H1 (cell line): Measurements from ENCODE around the gene PLEKHG2. TPM values are rescaled to one million over a fixed set of nuclear protein-coding genes. Genes with fewer than 3 reads are reported as not detected.

Experiments
- CTCF ChIA-PET: fragments of 300-600 bp; sonication (Branson Sonifier 250); formaldehyde crosslinking; loops from one replicate; lab custom pipeline; 2021; ENCODE audit not compliant: partially characterized antibody; lab: Charles Lee
- POLR2A ChIA-PET: fragments of 300-600 bp; sonication (Branson Sonifier 250); formaldehyde crosslinking; loops from one replicate; lab custom pipeline; 2021; ENCODE audit warnings: inconsistent platforms; ENCODE audit not compliant: partially characterized antibody; lab: Charles Lee
- DNase-seq, 2 experiments: peaks; one replicate each; pipeline versions ENCODE4 v3.0.0 to v3.0.0-alpha.2; 2010 to 2022; ENCODE audit warnings: low spot score in 2 of 2, low read depth in 1 of 2, mixed read lengths in 1 of 2
- FAIRE-seq: peaks from 2 replicates; lab custom pipeline; 2011; peaks lifted over from hg19 to GRCh38; lab: Jason Lieb, UNC
- H2AFZ ChIP-seq: 2 replicates; pipeline ENCODE4 v1.8.1; 2012; ENCODE audit warnings: low read length, inconsistent platforms
- H2AK5ac ChIP-seq: 2 replicates; pipeline ENCODE4 v1.6.1; 2013; ENCODE audit warnings: low read depth, low read length
- H2BK120ac ChIP-seq: replicated peaks from 2 replicates; pipeline ENCODE3; 2013; ENCODE audit warnings: low read depth, low read length, inconsistent platforms
- H2BK12ac ChIP-seq: 2 replicates; pipeline ENCODE4 v1.6.1; 2013; ENCODE audit warnings: low read depth, low read length
- H2BK15ac ChIP-seq: 2 replicates; pipeline ENCODE4 v1.6.1; 2013; ENCODE audit warnings: low read length
- H2BK20ac ChIP-seq: 2 replicates; pipeline ENCODE4 v1.6.1; 2013; ENCODE audit warnings: low read length
- H2BK5ac ChIP-seq: 2 replicates; pipeline ENCODE4 v1.6.1; 2013; ENCODE audit warnings: low read depth, low read length
- H3K14ac ChIP-seq: 2 replicates; pipeline ENCODE4 v1.6.1; 2013; ENCODE audit warnings: inconsistent platforms; ENCODE audit not compliant: insufficient read length
- H3K18ac ChIP-seq: 2 replicates; pipeline ENCODE4 v1.6.1; 2013; ENCODE audit warnings: low read length; ENCODE audit errors: extremely low read depth
- H3K23ac ChIP-seq: 2 replicates; pipeline ENCODE4 v1.6.1; 2013; ENCODE audit warnings: inconsistent platforms; ENCODE audit not compliant: insufficient read length
- H3K23me2 ChIP-seq: 2 replicates; pipeline ENCODE4 v1.6.1; 2013; ENCODE audit warnings: low read depth, low read length
- H3K27ac ChIP-seq: 2 replicates; pipeline ENCODE4 v1.6.1; 2011; ENCODE audit warnings: low read depth, low read length, inconsistent platforms
- H3K27me3 ChIP-seq, 4 experiments: replicated peaks in 1 of 4; 1 replicate in 1 of 4; 2 replicates in 3 of 4; pipeline versions ENCODE4 v1.6.1 to v1.8.1; 2011 to 2013; ENCODE audit warnings: low read length in 3 of 4, mild to moderate bottlenecking in 3 of 4, inconsistent platforms in 2 of 4, mixed read lengths in 2 of 4, moderate library complexity in 1 of 4; ENCODE audit not compliant: control insufficient read depth in 3 of 4, insufficient read depth in 3 of 4; ENCODE audit errors: extremely low read depth in 1 of 4
- H3K36me3 ChIP-seq, 4 experiments: 2 replicates each; pipeline versions ENCODE4 v1.6.1 to v1.8.1; 2011 to 2013; ENCODE audit warnings: mild to moderate bottlenecking in 4 of 4, low read length in 3 of 4, moderate library complexity in 2 of 4, control low read depth in 1 of 4, inconsistent platforms in 1 of 4; ENCODE audit not compliant: insufficient read depth in 4 of 4, control insufficient read depth in 2 of 4
- H3K4ac ChIP-seq: replicated peaks from 2 replicates; pipeline ENCODE3; 2013; ENCODE audit warnings: low read length, low read depth, mixed read lengths, inconsistent platforms; ENCODE audit not compliant: insufficient read length
- H3K4me1 ChIP-seq, 4 experiments: replicated peaks in 1 of 4; 1 replicate in 1 of 4; 2 replicates in 3 of 4; pipeline versions ENCODE4 v1.6.1 to v1.8.1; 2011 to 2013; ENCODE audit warnings: low read length in 3 of 4, inconsistent platforms in 2 of 4, mixed read lengths in 1 of 4; ENCODE audit not compliant: insufficient read depth in 4 of 4, control insufficient read depth in 3 of 4
- H3K4me2 ChIP-seq, 2 experiments: 2 replicates each; pipeline versions ENCODE4 v1.6.1 to v1.8.1; 2011 to 2013; ENCODE audit warnings: low read depth in 2 of 2, low read length in 2 of 2, control low read depth in 1 of 2, inconsistent platforms in 1 of 2, mild to moderate bottlenecking in 1 of 2; ENCODE audit not compliant: insufficient read depth in 1 of 2
- H3K4me3 ChIP-seq, 4 experiments: fragments of 200-600, 300-600 bp in 1 of 4; sonication (generic), shearing (Covaris generic), sonication (Bioruptor Twin) in 1 of 4; 2 replicates each; pipeline versions ENCODE4 v1.5.1 to v1.8.1; 2011 to 2016; ENCODE audit warnings: low read length in 4 of 4, low read depth in 3 of 4, control low read depth in 2 of 4, inconsistent platforms in 2 of 4, mild to moderate bottlenecking in 2 of 4, mixed read lengths in 1 of 4, moderate library complexity in 1 of 4; ENCODE audit not compliant: insufficient read depth in 2 of 4; ENCODE audit errors: extremely low read depth in 1 of 4
- H3K56ac ChIP-seq: replicated peaks from 2 replicates; pipeline ENCODE3; 2013; ENCODE audit warnings: low read depth, mild to moderate bottlenecking, mixed read lengths, low read length, inconsistent platforms; ENCODE audit not compliant: insufficient read length
- H3K79me1 ChIP-seq: 2 replicates; pipeline ENCODE4 v1.6.1; 2013; ENCODE audit warnings: low read depth, low read length, control low read depth
- H3K79me2 ChIP-seq, 2 experiments: 2 replicates each; pipeline versions ENCODE4 v1.6.1 to v1.8.1; 2012 to 2013; ENCODE audit warnings: low read length in 2 of 2, mild to moderate bottlenecking in 2 of 2, inconsistent platforms in 1 of 2; ENCODE audit not compliant: insufficient read depth in 2 of 2, control insufficient read depth in 1 of 2
- H3K9ac ChIP-seq, 4 experiments: replicated peaks in 1 of 4; 1 replicate in 1 of 4; 2 replicates in 3 of 4; pipeline versions ENCODE4 v1.6.1 to v1.8.1; 2011 to 2013; ENCODE audit warnings: low read depth in 3 of 4, low read length in 3 of 4, control low read depth in 2 of 4, mild to moderate bottlenecking in 2 of 4, moderate library complexity in 2 of 4, inconsistent platforms in 1 of 4; ENCODE audit errors: extremely low read depth in 1 of 4
- H3K9me3 ChIP-seq, 2 experiments: 2 replicates each; pipeline versions ENCODE4 v1.6.1 to v1.8.1; 2012 to 2013; ENCODE audit warnings: mild to moderate bottlenecking in 2 of 2, moderate library complexity in 2 of 2, control low read depth in 1 of 2, inconsistent platforms in 1 of 2, low read depth in 1 of 2, low read length in 1 of 2, mixed read lengths in 1 of 2; ENCODE audit not compliant: insufficient read depth in 2 of 2
- H4K20me1 ChIP-seq, 2 experiments: replicated peaks in 1 of 2; 2 replicates each; pipeline versions ENCODE3 to v1.8.1; 2011 to 2013; ENCODE audit warnings: inconsistent platforms in 2 of 2, low read length in 2 of 2, mild to moderate bottlenecking in 1 of 2; ENCODE audit not compliant: insufficient read depth in 2 of 2, control insufficient read depth in 1 of 2
- H4K5ac ChIP-seq: 2 replicates; pipeline ENCODE4 v1.6.1; 2013; ENCODE audit warnings: low read length, low read depth, mixed read lengths, inconsistent platforms; ENCODE audit not compliant: insufficient read length
- H4K8ac ChIP-seq: 2 replicates; pipeline ENCODE4 v1.8.0; 2013; ENCODE audit warnings: mild to moderate bottlenecking, moderate library complexity, low read length, inconsistent platforms; ENCODE audit not compliant: insufficient read depth; ENCODE audit errors: extremely low read depth
- H4K91ac ChIP-seq: replicated peaks from 2 replicates; pipeline ENCODE3; 2013; ENCODE audit warnings: low read length, mixed read lengths, inconsistent platforms; ENCODE audit not compliant: insufficient read length
- CTCF ChIP-seq, 3 experiments: IDR thresholded peaks; 1 replicate in 2 of 3; 2 replicates in 1 of 3; pipeline versions ENCODE4 v1.5.1 to v1.6.1; 2011; ENCODE audit warnings: low read length in 3 of 3, mild to moderate bottlenecking in 3 of 3, inconsistent platforms in 2 of 3, low read depth in 1 of 3, moderate library complexity in 1 of 3; ENCODE audit not compliant: insufficient read depth in 1 of 3; ENCODE audit errors: control extremely low read depth in 1 of 3
- EP300 ChIP-seq, 2 experiments: IDR thresholded peaks; 1 replicate in 1 of 2; 2 replicates in 1 of 2; pipeline ENCODE4 v1.6.1; 2011 to 2012; ENCODE audit warnings: low read depth in 2 of 2, low read length in 2 of 2, mild to moderate bottlenecking in 2 of 2, borderline replicate concordance in 1 of 2, inconsistent platforms in 1 of 2, moderate library complexity in 1 of 2
- POLR2A ChIP-seq, 2 experiments: IDR thresholded peaks; 1 replicate in 1 of 2; 2 replicates in 1 of 2; pipeline ENCODE4 v1.6.1; 2011; ENCODE audit warnings: low read depth in 2 of 2, low read length in 2 of 2, mild to moderate bottlenecking in 2 of 2; ENCODE audit errors: control extremely low read depth in 1 of 2
- RAD21 ChIP-seq, 2 experiments: IDR thresholded peaks in 1 of 2; conservative IDR thresholded peaks in 1 of 2; 2 replicates each; pipeline ENCODE4 v1.6.1; 2011; ENCODE audit warnings: low read depth in 2 of 2, low read length in 2 of 2, improper control_type of control experiment in 1 of 2, inconsistent platforms in 1 of 2, mild to moderate bottlenecking in 1 of 2, moderate library complexity in 1 of 2
- SIRT6 ChIP-seq: IDR thresholded peaks from one replicate; pipeline ENCODE4 v1.7.1; 2012; ENCODE audit warnings: low read length, inconsistent platforms
- WGBS, 2 experiments: shearing (Covaris generic) in 1 of 2; methylation state at CpG; one replicate each; pipeline versions ENCODE4 v1.1.6 to v1.1.7; 2013 to 2015; ENCODE audit warnings: low lambda C conversion rate in 2 of 2, mixed read lengths in 2 of 2, inconsistent platforms in 1 of 2, low coverage in 1 of 2, missing lambda C conversion rate in 1 of 2; ENCODE audit not compliant: insufficient replicate concordance in 2 of 2, insufficient coverage in 1 of 2, insufficient read length in 1 of 2; ENCODE audit errors: extremely low coverage in 1 of 2, missing lambda C conversion rate in 1 of 2; 5-methylcytosine and 5-hydroxymethylcytosine counted together
- polyA plus RNA-seq, 7 experiments: library from polyadenylated mRNA; depleted of rRNA in 3 of 7; stranded (reverse) in 5 of 7; unstranded in 2 of 7; fragments of >200 nt in 5 of 7; fragments of 200-250 nt in 2 of 7; gene quantifications; 1 replicate in 5 of 7; 2 replicates in 1 of 7; 4 replicates in 1 of 7; pipeline versions ENCODE4 v1.2.1 to v1.2.3, GENCODE V29; 2011 to 2013; ENCODE audit warnings: missing spikeins in 2 of 7, mixed read lengths in 2 of 7
- total RNA-seq: library from RNA; stranded (reverse); fragmentation: NEBNext Ultra II Directional; extraction: Animal tissue kit (Norgen Biotek cat#: 25700); gene quantifications from 2 replicates; pipeline ENCODE4 v1.2.1, GENCODE V29; 2021

The PLEKHG2 gene
- total and polyA plus RNA-seq, 2 of the 8 experiments (the other 6 are each of a cell fraction or from before 2014, with no cell fraction given), result 16.9 to 65.7 TPM

- Histone ChIP-seq H3K79me2 (peaks cover 6 to 17% of the 10 kb centered on the region in 2 experiments; a peak in 3 of 4 replicates), H3K4me2 (peak overlapping the region; percentile 84 to 86; a peak in 3 of 4 replicates)
- peak in 1 of 2 experiments; percentile 67 for DNase-seq
Observed at GRCh38 chr19:39415111-39416046, 2.9 kb downstream of the PLEKHG2 start.

More at GRCh38 chr19:39415111-39416046, 2.9 kb downstream of the PLEKHG2 start:
- ChIA-PET POLR2A (interaction anchor here (0.6 to 25.7 kb wide), 10 partner anchors 8 to 104 kb away, joined by 3 to 1154 read pairs (median 6); partner anchors contain the start of genes MED29, PAF1, RPS16 and SAMD4B), CTCF (interaction anchor here (0.7 to 2.3 kb wide), 14 partner anchors 8 to 128 kb away, joined by 3 to 13 read pairs (median 6); partner anchors contain the start of genes RPS16 and SELENOV)
- Histone ChIP-seq H4K8ac (peak overlapping the region; percentile 18; the same call in 1 of the 2 replicates), H3K79me1 (no peaks in the 10 kb centered on the region; the same call in 1 of the 2 replicates), H2AK5ac (no peak overlapping the region), H2BK12ac (no peak overlapping the region), H3K56ac (no peak overlapping the region), H3K9ac (no peak overlapping the region), H3K18ac (no peak overlapping the region), H2BK120ac (no peak overlapping the region), H3K4ac (no peak overlapping the region), H3K36me3 (peaks cover 5 to 22% (median 10%) of the 10 kb centered on the region in 4 experiments), H4K20me1 (peaks cover 7 to 22% of the 10 kb centered on the region in 2 experiments), H2BK20ac (no peak overlapping the region), H3K27me3 (no peaks in the 10 kb centered on the region), H2AFZ (no peak overlapping the region), H4K91ac (no peak overlapping the region), H2BK15ac (no peak overlapping the region), H3K4me3 (peak overlapping the region in 2 of 4 experiments; percentile 94 to 97; a peak in 3 of 8 replicates), H3K27ac (no peak overlapping the region), H3K9me3 (no peaks in the 10 kb centered on the region), H2BK5ac (no peak overlapping the region; the same call in 1 of the 2 replicates), H3K23ac (no peak overlapping the region), H3K23me2 (peaks cover 13% of the 10 kb centered on the region), H4K5ac (no peak overlapping the region), H3K4me1 (peaks cover 4 to 27% (median 15%) of the 10 kb centered on the region in 4 experiments; a peak in 6 of 7 replicates), H3K14ac (no peak overlapping the region)
- peak; percentile 49 to 66 for TF ChIP-seq RAD21 (IDR thresholded peaks at IDR 0.05 in 1 of 2, conservative IDR thresholded peaks at IDR 0.05 in 1 of 2; ENCODE audit: low read depth in 2 of 2, low read length in 2 of 2)
- peak; percentile 40 to 86 (median 54) for TF ChIP-seq CTCF (IDR thresholded peaks at IDR 0.05; ENCODE audit: control extremely low read depth in 1 of 3, insufficient read depth in 1 of 3, low read depth in 1 of 3, low read length in 3 of 3)
- peak in 1 of 2 experiments; percentile 65; a peak in 2 of 3 replicates for TF ChIP-seq POLR2A (IDR thresholded peaks at IDR 0.05; ENCODE audit: control extremely low read depth in 1 of 2, low read depth in 2 of 2, low read length in 2 of 2)
- TF ChIP-seq EP300 (IDR thresholded peaks at IDR 0.05; ENCODE audit: borderline replicate concordance in 1 of 2, low read depth in 2 of 2, low read length in 2 of 2), result no peak
- TF ChIP-seq SIRT6, result no peak
- FAIRE-seq, result peak; percentile 50
- WGBS, 2 experiments, result 78% methylated on average over 34 of the region's 35 CpGs; no CpG with 5 or more reads in 1 of the 2 experiments
